Osteocyte (in vitro differentiated cells): ENCODE results near the gene MMP3. TPM values are rescaled to one million over a fixed set of nuclear protein-coding genes. Genes with fewer than 3 reads are reported as not detected.

Experiments used
- DNase-seq: peaks from one replicate; pipeline ENCODE4 v3.0.0; 2021; ENCODE audit warnings: mixed read lengths; ENCODE audit not compliant: unreplicated experiment; ENCODE audit errors: extremely low spot score
- H3K27ac Mint-ChIP-seq: one replicate; pipeline ENCODE4 v1.8.0; 2021; ENCODE audit warnings: mild to moderate bottlenecking, mixed read lengths; ENCODE audit not compliant: unreplicated experiment
- H3K27me3 Mint-ChIP-seq: one replicate; pipeline ENCODE4 v1.8.0; 2021; ENCODE audit warnings: mixed read lengths; ENCODE audit not compliant: unreplicated experiment
- H3K36me3 Mint-ChIP-seq: one replicate; pipeline ENCODE4 v1.8.0; 2021; ENCODE audit warnings: mixed read lengths; ENCODE audit not compliant: unreplicated experiment
- H3K4me1 Mint-ChIP-seq: one replicate; pipeline ENCODE4 v1.8.0; 2021; ENCODE audit warnings: mixed read lengths; ENCODE audit not compliant: unreplicated experiment
- H3K4me3 Mint-ChIP-seq: one replicate; pipeline ENCODE4 v1.8.0; 2021; ENCODE audit warnings: mild to moderate bottlenecking, moderate library complexity, mixed read lengths; ENCODE audit not compliant: unreplicated experiment
- H3K9me3 Mint-ChIP-seq: one replicate; pipeline ENCODE4 v1.8.0; 2021; ENCODE audit warnings: mixed read lengths; ENCODE audit not compliant: unreplicated experiment
- long read RNA-seq: library from polyadenylated mRNA; unstranded; transcript quantifications from one replicate; pipeline ENCODE4 v2.0.0, GENCODE V29; 2021
- total RNA-seq: library from RNA; stranded (reverse); gene quantifications from 2 replicates; pipeline ENCODE4 v1.2.1, GENCODE V29; 2021
- TF ChIP-seq, protein P1 (sequence below): fragments of 200-600 bp; sonication (generic); IDR thresholded peaks from 2 replicates; pipeline ENCODE4 v1.5.0; 2021; ENCODE audit warnings: antibody characterized with exemption, mild to moderate bottlenecking, moderate library complexity

MMP3 gene
- total RNA-seq = not detected in 2 replicates
- long read RNA-seq = 0 reads

DNA sequence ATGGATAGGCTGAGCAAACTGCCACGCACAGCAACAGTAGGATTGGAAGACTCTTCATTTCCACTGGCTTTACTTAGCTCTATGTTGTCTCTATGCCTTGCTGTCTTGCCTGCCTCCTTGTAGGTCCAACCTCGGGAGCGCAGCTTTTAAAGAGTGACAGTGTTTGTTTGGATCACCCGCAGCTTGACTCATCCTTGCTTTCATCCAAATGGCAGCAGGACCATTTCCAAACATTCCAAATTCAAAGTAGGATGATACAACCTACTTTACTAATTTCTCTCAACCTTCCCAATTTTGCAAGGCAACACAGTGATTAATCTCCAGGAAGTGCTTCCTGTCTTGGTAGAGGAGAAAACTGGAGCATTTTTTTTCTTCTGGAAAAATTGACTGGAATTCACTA, at the start of gene MMP3:
Gene MMP3 (minus strand): TSS at position 121 of the 400 bp plus-strand sequence. CDS start 63 bp downstream, at position 58.
- peaks cover 6% of the 10 kb centered on the region for H3K4me1 Mint-ChIP-seq
- no peaks in the 10 kb centered on the region for H3K9me3 Mint-ChIP-seq
- H3K27ac Mint-ChIP-seq = no peak within 1 kb of the TSS
- no peaks in the 10 kb centered on the region for H3K36me3 Mint-ChIP-seq
- H3K27me3 Mint-ChIP-seq = peaks cover 44% of the 10 kb centered on the region
- TF ChIP-seq, protein P1, sequence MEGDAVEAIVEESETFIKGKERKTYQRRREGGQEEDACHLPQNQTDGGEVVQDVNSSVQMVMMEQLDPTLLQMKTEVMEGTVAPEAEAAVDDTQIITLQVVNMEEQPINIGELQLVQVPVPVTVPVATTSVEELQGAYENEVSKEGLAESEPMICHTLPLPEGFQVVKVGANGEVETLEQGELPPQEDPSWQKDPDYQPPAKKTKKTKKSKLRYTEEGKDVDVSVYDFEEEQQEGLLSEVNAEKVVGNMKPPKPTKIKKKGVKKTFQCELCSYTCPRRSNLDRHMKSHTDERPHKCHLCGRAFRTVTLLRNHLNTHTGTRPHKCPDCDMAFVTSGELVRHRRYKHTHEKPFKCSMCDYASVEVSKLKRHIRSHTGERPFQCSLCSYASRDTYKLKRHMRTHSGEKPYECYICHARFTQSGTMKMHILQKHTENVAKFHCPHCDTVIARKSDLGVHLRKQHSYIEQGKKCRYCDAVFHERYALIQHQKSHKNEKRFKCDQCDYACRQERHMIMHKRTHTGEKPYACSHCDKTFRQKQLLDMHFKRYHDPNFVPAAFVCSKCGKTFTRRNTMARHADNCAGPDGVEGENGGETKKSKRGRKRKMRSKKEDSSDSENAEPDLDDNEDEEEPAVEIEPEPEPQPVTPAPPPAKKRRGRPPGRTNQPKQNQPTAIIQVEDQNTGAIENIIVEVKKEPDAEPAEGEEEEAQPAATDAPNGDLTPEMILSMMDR = no peak
- no peak for DNase-seq
- no peak within 1 kb of the TSS for H3K4me3 Mint-ChIP-seq

DNA sequence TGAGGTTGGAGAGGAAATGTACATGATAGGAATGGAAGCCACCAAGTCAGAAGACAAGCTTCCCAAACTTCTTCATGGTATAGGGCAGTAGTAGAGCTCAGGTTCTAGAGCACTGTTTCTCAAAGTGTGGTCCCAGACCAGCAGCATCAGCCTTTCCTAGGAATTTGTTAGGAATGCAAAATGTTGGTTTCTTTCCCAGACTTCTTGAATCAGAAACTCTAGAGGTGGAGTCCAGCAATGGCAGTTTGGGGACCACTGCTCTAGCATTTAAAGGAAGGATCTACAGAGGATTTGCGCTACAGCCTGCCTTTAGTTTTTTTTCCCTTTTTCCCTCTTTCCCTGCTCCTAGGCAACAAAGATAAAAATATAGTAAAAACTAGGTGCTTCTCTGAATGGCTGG, 48.3 kb upstream of the MMP3 start:
- Mint-ChIP-seq H3K27me3 (peaks cover 51% of the 10 kb centered on the region), H3K9me3 (no peaks in the 10 kb centered on the region), H3K36me3 (no peaks in the 10 kb centered on the region), H3K4me1 (peaks cover 6% of the 10 kb centered on the region), H3K27ac (no peak overlapping the region), H3K4me3 (no peak overlapping the region)
- TF ChIP-seq, protein P1 = no peak
- no peak for DNase-seq

DNA sequence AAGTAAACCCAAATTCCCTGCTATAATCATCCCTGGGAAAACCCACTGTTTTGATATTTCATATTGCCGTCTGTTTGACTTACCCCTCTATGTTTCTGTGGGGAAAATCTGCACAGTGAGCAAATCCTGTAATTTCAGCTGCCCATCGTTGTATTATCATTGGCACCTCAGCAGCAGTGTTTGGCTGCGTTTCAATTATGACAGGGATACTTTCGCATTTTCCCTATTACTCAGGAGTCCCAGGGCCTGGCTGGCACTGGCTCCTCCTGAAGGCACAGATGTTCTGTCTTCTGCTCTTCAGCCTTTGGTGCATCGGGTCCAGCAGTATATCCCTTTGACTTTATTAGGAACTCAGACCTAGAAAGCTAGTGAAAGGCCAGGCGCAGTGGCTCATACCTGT, 43.6 kb upstream of the MMP3 start:
- no peaks in the 10 kb centered on the region for H3K9me3 Mint-ChIP-seq
- H3K4me1 Mint-ChIP-seq = peaks cover 23% of the 10 kb centered on the region
- H3K27me3 Mint-ChIP-seq = peaks cover 27% of the 10 kb centered on the region
- DNase-seq = peak; percentile 86
- H3K27ac Mint-ChIP-seq = peak overlapping the region; percentile 50
- no peak overlapping the region for H3K4me3 Mint-ChIP-seq
- H3K36me3 Mint-ChIP-seq = no peaks in the 10 kb centered on the region
- TF ChIP-seq, protein P1 = no peak

DNA sequence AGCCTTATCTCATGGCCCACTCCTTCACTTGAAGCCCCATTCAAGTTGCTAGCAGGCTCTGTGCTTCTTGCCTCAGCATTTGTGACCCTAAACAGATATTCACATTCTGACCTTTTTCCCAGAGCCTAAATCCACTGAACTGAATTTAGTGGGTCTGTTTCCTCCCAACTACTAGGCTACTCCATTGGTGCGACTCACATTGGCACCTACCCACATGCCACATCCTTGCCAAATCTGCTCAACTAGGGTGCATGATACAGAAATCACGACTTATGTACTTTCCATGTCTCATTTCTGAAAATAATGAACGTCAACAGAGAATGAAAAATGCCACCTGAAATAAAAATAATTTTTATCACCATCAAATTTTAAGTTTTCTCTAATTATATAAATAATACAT, 39.7 kb upstream of the MMP3 start:
- TF ChIP-seq, protein P1 = no peak
- Mint-ChIP-seq H3K4me1 (peaks cover 23% of the 10 kb centered on the region), H3K27ac (no peak overlapping the region), H3K27me3 (no peaks in the 10 kb centered on the region), H3K36me3 (no peaks in the 10 kb centered on the region), H3K9me3 (no peaks in the 10 kb centered on the region), H3K4me3 (no peak overlapping the region)
- DNase-seq = no peak

DNA sequence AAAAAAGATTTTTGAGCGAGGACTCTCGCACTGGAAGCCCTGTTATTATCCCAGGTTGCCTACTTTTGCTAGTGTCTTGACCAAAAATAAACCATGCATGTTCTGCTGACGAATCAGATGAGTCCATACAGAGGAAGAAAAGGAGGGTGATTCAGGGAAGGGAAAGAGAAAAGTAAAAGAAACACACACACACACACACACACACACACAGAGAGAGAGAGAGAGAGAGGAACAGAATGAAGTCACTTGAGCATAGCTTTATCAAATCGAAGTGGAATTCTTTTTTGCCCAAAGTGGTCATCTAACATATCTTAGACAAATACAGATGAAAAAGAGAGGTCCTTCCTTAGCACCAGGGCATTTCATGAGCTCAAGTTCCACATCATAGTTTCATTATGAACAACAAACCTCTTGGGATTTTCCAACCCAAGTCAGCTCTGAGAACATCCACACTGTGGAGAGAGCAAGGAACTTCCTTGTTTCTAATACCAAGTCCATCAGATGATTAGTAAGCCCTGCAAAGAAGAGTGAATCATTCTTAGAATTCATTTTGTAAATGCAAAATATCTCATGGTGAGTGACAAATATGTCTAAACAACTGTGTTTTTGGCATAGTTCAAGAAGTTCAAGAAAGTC, 39.1 kb upstream of the MMP3 start:
- no peaks in the 10 kb centered on the region for H3K9me3 Mint-ChIP-seq
- peaks cover 2% of the 10 kb centered on the region for H3K27me3 Mint-ChIP-seq
- H3K36me3 Mint-ChIP-seq = no peaks in the 10 kb centered on the region
- TF ChIP-seq, protein P1 = no peak
- no peak overlapping the region for H3K27ac Mint-ChIP-seq
- no peak overlapping the region for H3K4me3 Mint-ChIP-seq
- peaks cover 23% of the 10 kb centered on the region for H3K4me1 Mint-ChIP-seq
- DNase-seq = no peak
